ENCODE data around the gene ZNF296.
A peak's percentile ranks its signal among the peaks of the same experiment; 100 is the strongest.

Gene ZNF296

DNA sequence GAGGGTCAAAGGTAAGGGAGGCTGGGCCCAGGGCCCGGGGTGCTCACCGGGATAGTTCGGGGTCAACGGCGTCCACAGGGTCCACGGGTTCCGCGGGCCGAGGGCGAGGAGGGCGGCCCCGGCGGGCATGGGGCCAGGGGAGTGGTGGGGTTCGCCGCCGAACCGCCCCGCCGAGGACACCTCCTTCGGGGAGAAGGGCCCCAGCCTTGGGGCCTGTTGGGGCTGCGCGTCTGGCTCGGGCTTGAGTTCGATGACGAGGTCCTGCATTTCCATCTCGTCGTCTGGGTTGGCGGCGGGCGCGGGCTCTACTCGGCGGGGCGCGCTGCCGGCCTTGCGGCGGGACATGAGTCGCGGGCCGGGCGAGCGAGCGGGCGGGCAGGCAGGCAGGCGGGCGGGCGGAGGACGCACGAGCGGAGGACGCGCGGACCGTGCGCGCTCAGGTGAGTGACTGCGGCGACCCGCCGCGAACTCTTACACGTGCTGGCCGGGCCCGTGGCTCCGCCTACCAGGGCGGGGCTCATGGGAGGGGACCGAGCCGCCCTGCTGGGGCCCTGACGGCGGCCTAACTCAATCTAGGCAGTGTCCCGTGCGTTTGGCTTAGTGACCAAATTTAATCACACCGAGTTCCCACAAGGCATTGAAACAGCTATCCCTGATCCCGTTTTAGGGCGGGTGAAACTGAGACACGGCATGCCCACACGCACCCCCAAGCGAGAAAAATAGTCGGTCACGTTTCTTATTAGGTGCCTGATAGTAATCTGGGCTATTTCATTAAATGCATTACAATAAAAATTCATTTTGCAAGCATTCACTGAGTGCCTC lies at the start of gene ZNF296:
TSS of gene ZNF296 (minus strand) at position 450 of the 822 bp plus-strand sequence. CDS start at position 345, 105 bp downstream.
- H3K4me3 ChIP-seq (replicated peaks; ENCODE audit: low read depth, low read length): peak within 1 kb of the TSS; percentile 67
- TF ChIP-seq, protein P1, sequence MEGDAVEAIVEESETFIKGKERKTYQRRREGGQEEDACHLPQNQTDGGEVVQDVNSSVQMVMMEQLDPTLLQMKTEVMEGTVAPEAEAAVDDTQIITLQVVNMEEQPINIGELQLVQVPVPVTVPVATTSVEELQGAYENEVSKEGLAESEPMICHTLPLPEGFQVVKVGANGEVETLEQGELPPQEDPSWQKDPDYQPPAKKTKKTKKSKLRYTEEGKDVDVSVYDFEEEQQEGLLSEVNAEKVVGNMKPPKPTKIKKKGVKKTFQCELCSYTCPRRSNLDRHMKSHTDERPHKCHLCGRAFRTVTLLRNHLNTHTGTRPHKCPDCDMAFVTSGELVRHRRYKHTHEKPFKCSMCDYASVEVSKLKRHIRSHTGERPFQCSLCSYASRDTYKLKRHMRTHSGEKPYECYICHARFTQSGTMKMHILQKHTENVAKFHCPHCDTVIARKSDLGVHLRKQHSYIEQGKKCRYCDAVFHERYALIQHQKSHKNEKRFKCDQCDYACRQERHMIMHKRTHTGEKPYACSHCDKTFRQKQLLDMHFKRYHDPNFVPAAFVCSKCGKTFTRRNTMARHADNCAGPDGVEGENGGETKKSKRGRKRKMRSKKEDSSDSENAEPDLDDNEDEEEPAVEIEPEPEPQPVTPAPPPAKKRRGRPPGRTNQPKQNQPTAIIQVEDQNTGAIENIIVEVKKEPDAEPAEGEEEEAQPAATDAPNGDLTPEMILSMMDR (IDR thresholded peaks at IDR 0.05; ENCODE audit: low read depth, low read length, missing control alignments): no peak
- peak; percentile 30 for DNase-seq (ENCODE audit: extremely low read depth, low read depth)

GRCh38 chr19:45125360-45125759 lies 49.1 kb upstream of the ZNF296 start:
- H3K4me3 ChIP-seq (replicated peaks; ENCODE audit: low read depth, low read length): no peak overlapping the region
- no peak for DNase-seq (ENCODE audit: extremely low read depth, low read depth)
- TF ChIP-seq, protein P1 (IDR thresholded peaks at IDR 0.05; ENCODE audit: low read depth, low read length, missing control alignments): no peak

DNA sequence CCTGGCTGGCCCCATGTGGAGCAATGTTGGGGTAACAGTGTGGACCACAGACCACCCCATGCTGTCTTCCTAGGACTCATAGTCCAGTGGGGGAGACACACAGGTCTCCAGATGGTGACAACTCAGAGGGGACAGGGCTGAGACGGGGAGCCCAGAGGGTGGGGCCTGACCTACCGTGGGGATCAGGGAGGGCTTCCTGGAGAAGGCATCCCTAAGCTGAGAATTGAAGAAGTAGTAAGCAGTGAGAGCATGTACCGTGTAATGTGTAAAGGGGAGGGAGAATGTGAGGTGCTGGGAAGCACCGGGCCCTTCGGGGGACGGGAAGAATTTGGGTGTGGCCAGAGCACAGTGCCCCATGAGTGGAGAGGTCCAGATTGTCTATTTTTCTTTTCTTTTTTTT lies 47.7 kb upstream of the ZNF296 start:
- DNase-seq (ENCODE audit: extremely low read depth, low read depth): no peak

GRCh38 chr19:45123440-45123850 lies 47.2 kb upstream of the ZNF296 start:
- no peak for DNase-seq (ENCODE audit: extremely low read depth, low read depth)
- TF ChIP-seq, protein P1 (IDR thresholded peaks at IDR 0.05; ENCODE audit: low read depth, low read length, missing control alignments): no peak
- H3K4me3 ChIP-seq (replicated peaks; ENCODE audit: low read depth, low read length): no peak overlapping the region

More for the DNA sequence above, 47.7 kb upstream of the ZNF296 start:
- H3K4me3 ChIP-seq (replicated peaks; ENCODE audit: low read depth, low read length): no peak overlapping the region
- TF ChIP-seq, protein P1 (IDR thresholded peaks at IDR 0.05; ENCODE audit: low read depth, low read length, missing control alignments): no peak

DNA sequence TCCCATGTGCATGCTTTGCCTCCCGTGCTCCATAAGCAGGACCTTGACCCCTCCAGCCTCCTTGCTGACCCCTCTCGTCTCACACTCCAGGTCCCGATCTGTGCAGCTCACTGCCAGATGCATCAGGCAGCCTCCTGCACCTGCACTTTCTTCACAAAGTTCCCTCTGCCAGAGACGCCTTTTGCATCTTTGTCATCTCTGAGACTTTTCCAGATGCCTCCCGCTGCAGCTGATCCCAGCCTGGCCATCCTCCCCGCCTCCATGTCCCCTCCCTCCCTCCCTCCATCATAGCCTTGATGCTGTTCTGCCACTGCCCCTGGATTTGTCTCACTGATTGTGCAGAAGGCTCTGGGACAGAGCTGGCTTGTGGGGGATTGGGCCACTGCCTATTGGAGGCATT lies 46.6 kb upstream of the ZNF296 start:
- no peak for DNase-seq (ENCODE audit: extremely low read depth, low read depth)
- H3K4me3 ChIP-seq (replicated peaks; ENCODE audit: low read depth, low read length): no peak overlapping the region
- TF ChIP-seq, protein P1 (IDR thresholded peaks at IDR 0.05; ENCODE audit: low read depth, low read length, missing control alignments): no peak

- DNase-seq (ENCODE audit: extremely low read depth, low read depth): no peak
- TF ChIP-seq, protein P1 (IDR thresholded peaks at IDR 0.05; ENCODE audit: low read depth, low read length, missing control alignments): no peak
Measured at GRCh38 chr19:45121827-45122345, 45.6 kb upstream of the ZNF296 start.

More at GRCh38 chr19:45121827-45122345, 45.6 kb upstream of the ZNF296 start:
- no peak overlapping the region for H3K4me3 ChIP-seq (replicated peaks; ENCODE audit: low read depth, low read length)
